CMK (cell line): ENCODE data around the gene WDFY4.

Experiments
- DNase-seq: peaks from one replicate; pipeline ENCODE4 v3.0.0-alpha.2; 2010; ENCODE audit warnings: low read depth

WDFY4 gene

DNA sequence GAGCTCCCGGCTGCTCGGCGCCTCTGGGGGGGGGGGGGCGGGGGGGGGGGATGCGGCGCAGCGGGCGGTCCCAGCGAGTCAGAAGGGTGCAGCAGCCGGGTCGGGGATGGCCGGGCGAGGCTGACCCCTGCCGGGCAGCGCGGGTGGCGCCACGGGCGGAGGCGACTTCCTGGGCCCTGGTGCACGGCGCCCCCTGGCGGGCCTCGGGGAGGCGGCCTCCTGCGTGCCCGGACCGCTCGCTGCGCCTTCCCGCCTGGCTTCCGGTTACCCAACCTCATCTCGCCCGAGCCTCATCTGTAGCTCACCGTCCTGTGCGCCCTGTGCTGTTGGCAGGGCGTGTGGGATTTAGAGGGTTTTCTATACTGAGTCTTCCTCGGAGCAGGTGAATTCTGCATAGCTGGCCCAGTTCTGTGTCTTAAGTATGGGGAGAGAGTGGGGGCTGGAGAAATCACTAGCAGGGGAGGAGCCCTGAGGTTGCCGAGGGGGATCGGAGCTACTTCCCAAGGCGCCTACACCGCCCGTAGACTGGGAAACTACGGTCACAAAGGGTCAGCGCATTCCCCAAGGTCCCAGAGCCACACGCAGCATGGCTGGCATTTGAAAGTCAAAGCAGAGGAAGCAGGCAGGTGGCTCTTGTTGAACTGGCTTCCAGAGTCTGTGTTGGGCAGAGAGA is 28.3 kb upstream of the WDFY4 start:
- DNase-seq: peak; percentile 70

GRCh38 chr10:48656914-48657305 is 27.8 kb upstream of the WDFY4 start:
- DNase-seq: no peak

DNA sequence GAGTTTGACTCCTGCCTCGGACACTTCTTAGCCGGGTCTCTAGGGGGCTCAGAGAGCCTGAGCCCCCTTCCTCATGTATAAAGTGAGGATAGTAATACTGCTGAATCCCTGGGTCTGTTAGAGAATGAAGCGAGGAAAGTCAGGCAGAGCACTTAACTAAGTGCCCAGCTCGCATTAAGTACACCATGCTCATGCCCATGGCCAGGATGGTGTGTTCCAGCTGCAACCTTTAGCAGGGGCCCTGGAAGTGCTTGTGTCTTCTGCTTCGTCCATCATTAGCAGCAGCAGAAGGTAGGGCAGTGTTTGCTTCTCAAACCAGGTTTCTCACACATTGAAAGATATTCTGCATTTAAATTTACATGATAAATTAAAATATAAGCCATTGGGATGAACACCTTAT is 27.3 kb upstream of the WDFY4 start:
- DNase-seq: no peak

GRCh38 chr10:48658243-48658974 is 26.3 kb upstream of the WDFY4 start:
- DNase-seq: peak; percentile 29

DNA sequence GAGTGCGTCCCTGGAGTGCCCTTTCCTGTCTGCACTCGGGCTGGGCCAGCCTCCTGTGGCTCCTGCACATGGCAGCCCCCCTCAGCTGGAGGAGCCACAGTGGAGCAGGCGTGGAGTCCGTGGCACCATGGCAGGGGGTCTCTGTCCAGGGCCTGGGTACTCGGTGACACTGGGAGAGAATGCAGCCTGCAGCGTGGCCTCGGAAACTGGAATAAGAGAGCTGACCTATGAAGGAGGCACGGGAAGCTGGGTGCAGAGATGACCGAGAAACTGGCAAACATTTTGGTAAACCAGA is 25.8 kb upstream of the WDFY4 start:
- DNase-seq: no peak

- no peak for DNase-seq
These were observed 24.9 kb upstream of the WDFY4 start for GRCh38 chr10:48659790-48660189.

GRCh38 chr10:48661441-48661840 is 23.2 kb upstream of the WDFY4 start:
- DNase-seq: no peak

GRCh38 chr10:48667960-48668590 is 16.6 kb upstream of the WDFY4 start:
- no peak for DNase-seq

- no peak for DNase-seq
These were observed 13.4 kb upstream of the WDFY4 start for GRCh38 chr10:48670978-48671913.

DNA sequence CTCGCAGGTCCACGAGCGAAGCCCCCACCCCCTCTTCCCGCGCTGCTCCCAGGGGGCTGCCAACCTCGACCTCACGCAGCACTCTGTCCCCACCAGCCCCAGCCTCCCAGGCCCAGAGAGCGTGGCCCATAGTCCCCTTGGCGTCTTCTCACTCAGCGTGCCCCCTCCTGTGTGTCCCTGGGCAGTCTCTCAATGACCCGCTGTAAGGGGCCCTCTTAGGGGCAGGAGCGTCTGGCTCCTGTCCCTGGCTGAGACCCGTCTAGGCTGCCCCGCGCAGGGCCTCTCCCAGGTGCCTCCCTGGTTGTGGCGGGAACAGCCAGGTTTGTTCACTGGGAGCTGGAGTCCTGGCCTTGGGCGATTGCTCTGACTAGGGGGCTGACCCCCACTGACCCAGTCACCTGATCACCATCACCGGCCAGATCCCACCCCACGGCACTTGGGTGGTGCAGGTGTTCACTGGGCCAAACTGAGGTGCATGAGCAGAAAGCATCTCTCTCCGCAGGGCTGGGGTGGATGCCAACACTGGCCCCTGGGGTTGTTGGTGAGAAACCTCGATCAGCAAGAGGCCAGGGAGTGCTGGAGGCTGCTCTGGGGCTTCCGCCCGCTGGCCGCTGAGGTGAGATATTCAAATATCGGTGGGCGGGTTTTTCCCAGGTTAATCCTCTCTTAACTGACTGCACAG is 12.6 kb upstream of the WDFY4 start:
- no peak for DNase-seq

DNA sequence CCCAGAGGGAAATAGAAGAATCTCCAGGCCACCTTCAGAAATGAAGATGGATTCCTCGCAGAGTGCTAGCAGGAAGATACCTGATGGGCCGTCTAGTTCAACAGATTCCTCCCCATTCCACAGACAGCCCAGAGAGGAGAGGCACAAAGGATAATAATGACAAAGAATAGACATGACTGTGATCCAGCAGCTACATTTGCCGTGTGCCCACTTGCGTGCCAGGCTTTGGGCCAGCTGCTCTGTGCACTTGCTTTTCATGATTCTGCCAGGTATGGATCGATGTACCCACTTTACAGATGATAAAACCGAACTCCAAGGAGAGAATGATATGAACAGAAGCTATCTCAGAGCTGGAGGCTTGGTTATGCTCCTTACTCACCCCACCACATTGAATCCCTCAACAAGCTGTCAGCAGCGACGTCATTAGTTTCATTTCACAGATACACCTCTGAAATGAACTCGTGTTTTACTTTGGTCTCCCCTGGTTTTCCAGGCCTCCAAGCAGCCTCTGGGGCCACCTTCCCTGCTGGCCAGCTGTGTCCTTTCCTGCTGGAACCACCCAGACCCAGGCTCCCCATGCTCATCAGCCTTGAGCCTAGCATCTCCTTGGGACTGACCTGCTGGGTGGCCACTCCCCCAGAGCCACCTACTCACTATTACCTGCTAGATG is 11.9 kb upstream of the WDFY4 start:
- no peak for DNase-seq

GRCh38 chr10:48677625-48678024 is 7.0 kb upstream of the WDFY4 start:
- DNase-seq: no peak

DNA sequence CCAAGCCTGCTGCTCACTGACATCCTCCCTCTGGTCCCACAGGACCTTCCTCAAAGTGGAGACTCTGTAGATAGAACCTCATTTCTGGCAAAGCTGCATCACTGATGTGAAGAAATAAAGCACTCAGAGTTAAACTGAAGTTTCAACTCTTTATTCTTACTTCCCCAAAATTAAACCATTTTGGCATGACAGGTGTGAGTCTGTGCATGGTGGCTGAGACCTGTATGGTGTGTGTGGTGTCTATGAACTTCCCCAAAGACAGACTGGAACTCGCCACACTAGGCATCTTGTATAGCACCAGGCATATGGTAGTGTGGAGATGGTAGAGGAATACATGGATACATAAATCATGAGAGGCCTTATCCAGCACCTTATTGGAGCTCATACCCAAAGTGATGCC is 6.6 kb upstream of the WDFY4 start:
- no peak for DNase-seq

DNA sequence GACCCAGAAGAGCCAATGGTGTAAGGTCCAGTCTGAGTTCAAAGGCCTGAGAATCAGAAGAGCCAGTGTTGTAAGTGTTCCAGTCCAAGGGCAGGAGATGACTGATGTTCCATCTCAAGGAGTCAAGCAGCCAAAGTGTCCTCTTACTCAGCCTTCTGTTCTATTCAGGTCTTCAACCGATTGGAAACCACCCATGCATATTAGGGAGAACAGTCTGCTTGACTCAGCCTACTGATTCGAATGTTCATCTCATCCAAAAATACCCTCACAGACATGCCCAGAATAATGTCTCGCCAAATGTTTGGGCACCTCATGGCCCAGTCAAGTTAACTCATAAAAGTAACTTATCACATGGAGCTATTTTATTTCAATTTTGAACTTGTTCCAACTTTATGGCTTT is 2.9 kb upstream of the WDFY4 start:
- no peak for DNase-seq

DNA sequence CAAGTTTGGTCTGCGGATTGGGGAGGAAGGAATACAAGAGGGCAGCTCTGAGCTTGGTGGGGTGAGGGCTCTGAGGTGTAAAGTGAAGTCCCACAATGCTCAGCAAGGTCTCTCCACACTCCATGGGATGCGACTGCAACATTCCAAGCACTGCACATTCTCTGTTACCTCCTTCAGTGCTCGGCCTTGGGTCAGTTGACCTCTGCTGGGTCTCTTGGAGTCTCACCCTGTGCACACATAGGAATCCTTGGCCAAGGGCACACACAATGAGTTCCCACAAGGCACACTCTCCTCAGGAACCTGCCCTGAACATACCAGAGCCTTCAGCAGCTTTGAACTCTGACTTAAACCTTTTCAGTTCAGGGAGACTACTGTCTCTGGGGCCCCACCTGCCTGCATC is 2.4 kb upstream of the WDFY4 start:
- DNase-seq: no peak

GRCh38 chr10:48683424-48683823 is 1.2 kb upstream of the WDFY4 start:
- DNase-seq: no peak

GRCh38 chr10:48683868-48684267 is 805 bp upstream of the WDFY4 start:
- DNase-seq: no peak

DNA sequence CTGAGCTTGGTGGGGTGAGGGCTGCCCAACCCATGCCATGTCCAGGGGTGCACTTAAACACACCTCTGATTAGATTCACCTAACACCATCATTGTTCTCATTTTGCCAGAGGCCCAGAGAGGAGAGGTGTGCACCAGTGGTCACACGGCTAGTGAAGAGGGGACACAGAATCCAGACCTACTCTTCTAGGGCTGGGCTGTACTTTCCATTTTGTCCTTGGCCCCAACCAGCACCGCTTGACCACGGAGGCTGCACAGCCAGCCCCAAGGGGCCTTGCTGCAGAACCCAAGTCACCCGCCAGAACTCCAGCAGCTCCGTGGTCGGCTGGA is 246 bp upstream of the WDFY4 start:
- no peak for DNase-seq

- no peak for DNase-seq
These were observed 1.1 kb downstream of the WDFY4 start for GRCh38 chr10:48685731-48686130.

DNA sequence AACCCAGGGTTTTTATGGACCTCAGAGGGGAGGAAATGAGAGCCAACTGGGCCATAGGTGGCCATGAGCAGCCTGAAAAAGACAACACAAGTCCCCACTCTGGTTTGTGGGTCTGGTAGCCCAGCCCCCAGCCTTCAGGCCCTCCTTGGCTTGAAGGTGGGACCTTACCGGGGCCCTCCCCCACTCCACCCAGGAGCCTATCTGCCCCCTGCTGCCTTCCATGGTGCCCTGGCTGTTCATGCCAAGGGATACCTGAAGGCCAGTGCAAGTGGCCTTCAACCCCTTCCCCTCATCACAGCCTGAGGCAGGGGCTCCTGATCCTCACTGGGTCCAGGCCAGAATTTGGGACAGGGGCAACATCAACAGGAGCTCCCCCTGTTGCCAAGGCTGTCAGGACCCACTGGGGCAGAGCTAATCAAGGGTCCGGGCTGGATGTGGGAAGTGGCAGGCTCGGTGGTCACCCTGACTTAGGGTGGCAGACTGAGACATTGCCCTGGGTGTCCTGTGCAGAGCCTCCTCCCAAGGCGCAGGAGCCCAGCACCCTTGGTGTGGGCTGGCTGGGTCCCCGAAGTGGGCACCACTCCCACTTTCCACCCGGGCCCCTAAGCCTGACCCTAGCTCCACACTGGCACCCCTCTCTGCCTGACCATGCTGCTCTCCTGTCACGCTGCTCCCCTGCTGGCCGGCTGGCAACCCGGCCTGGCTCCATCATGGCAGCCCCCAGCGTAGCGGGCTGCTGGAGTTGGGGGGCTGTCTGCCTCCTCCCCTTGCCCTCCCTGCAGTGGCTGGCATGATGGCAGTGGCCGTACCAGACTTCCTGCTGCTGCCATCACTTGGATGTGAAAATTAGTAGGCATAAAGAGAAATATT is 6.4 kb downstream of the WDFY4 start:
- no peak for DNase-seq
